HG02610 (cell line): Measurements from ENCODE around the gene CX3CL1.
"Not testable (repeated sequence)": the region's sequence is repeated elsewhere in the genome, so short reads cannot be mapped to it uniquely, and the experiment has no call there.

Experiments used
- ATAC-seq: cut with Tn5 transposase; IDR thresholded peaks from one replicate; pipeline ENCODE4 v1.9.1; 2021; ENCODE audit warnings: mild to moderate bottlenecking, moderate library complexity; ENCODE audit not compliant: unreplicated experiment

Gene CX3CL1

DNA sequence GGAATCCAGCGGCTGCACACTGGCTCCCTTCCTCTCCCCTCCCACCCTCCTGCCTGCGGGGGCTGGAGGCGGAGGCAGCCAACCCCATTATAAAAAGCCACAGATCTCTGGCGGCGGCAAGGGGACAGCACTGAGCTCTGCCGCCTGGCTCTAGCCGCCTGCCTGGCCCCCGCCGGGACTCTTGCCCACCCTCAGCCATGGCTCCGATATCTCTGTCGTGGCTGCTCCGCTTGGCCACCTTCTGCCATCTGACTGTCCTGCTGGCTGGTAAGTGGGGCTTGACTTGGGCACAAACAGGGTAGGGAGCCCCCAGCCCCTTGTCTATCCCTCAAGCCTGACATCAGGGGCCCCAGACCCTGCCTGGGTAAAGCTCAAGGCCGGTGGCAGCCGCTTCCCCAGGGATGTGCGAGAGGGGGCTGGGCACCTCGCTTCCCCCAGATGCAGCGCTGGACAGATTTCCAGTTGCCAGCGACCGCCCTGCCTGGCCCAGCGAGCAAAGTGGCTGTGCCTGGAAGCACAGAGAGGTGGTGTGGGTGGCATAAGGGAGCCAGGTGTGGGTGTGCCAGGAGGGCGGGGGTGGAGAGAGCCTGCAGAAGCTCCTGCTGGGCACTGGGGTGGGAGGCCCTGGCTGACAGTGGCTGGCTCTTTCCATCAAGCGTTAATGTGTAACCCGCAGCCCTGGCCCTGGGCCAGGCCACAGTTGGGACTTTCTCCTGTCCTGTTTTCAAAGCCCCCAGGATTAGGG lies at the start of gene CX3CL1:
CX3CL1 (plus strand) TSS at position 119 of the 745 bp plus-strand sequence; CDS start at position 198, 79 bp downstream.
- no peak for ATAC-seq

DNA sequence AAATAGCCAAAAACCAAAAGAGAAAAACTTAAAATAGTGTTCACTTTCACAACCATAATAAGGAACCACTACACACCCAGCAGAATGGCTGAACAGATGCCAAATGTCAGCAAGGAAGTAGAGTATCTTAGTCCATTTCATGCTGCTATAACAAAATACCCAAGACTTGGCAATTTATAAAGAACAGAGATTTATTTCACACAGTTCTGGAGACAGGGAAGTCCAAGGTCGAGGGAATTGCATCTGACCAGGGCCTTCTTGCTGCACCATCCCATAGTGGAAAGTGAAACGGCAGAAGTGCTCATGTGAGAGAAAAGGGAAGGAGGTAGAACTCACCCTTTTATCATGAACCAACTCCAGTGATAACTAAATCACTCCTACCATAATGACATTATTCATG lies 47.5 kb upstream of the CX3CL1 start:
- ATAC-seq = no peak

- no peak for ATAC-seq
Observed at GRCh38 chr16:57325458-57325857, 46.8 kb upstream of the CX3CL1 start.

GRCh38 chr16:57329718-57330327 lies 42.5 kb upstream of the CX3CL1 start:
- no peak for ATAC-seq

- no peak for ATAC-seq
Observed at GRCh38 chr16:57331355-57331754, 40.9 kb upstream of the CX3CL1 start.

DNA sequence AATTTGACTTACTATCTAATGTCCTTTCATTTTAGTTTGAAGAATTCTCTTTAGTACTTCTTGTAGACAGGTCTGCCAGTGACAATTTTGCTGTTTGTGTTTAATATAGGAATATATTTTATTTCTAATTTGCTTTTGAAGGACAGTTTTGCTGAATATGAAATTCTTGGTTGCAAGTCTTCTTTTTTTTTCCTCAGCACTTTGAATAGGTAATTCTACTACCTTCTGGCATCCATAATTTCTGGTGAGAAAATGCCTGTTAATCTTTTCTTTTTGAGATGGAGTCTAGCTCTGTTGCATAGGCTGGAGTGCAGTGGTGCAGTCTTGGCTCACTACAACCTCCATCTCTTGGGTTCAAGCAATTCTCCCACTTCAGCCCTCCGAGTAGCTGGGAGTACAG lies 38.9 kb upstream of the CX3CL1 start:
- ATAC-seq = no peak

DNA sequence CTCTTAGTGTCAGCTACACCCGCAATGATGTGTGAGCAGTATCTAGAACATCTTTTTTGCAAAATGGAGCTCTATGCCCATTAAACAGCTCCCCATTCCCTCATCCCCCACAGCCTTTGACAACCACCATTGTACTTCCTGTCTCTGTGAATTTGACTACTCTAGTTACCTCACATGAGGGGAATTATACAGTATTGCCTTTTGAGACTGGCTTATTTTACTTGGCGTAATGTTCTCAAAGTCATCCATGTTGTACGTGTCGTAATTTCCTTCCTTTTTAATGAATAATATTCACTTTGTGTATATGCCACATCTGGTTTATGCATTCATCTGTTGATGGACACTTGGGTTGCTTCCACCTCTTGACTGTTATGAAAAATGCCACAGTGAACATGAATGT lies 36.9 kb upstream of the CX3CL1 start:
- ATAC-seq = no peak

GRCh38 chr16:57341062-57341440 lies 31.2 kb upstream of the CX3CL1 start:
- ATAC-seq = no peak

DNA sequence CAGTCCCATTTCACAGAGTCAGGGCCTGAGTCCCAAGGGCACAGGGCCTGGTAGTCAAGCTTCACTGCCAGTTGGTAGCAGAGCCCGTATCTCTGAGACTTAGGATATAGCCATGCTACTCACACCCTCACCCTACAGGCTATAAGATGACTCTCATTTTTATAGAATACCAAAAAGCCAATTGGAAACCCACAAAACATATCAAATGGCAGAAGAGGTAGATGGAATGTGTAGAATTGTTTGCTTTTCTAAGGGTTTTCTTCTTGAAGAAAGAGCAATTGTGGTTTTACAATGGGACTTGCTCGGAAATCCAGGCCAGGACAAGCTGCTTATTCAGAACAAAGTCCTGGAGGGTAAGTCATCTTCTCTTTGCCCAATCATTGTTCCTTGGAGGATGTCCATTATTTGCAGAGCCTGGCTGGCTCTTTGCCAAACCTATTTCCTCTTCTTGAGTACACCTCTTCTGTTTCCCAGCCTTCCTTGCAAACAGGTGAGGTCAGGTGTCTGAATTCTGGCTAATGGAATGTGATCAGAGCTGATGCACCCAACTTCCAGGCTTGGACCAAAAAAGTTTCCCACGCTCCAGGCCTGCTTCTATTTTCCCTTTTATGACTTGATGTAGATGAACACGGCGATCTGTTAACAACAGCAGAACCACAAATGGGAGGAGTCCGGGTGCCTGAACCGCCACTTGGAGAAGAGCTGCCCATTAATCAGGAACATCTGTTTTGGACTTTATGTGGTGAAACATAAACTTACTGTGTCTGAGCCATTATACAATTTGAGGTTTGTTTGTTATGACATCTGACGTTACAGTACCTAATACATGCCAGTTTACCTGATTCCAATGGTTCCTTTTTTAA lies 30.6 kb upstream of the CX3CL1 start:
- no peak for ATAC-seq

GRCh38 chr16:57342606-57343005 lies 29.7 kb upstream of the CX3CL1 start:
- ATAC-seq = not testable (repeated sequence)

DNA sequence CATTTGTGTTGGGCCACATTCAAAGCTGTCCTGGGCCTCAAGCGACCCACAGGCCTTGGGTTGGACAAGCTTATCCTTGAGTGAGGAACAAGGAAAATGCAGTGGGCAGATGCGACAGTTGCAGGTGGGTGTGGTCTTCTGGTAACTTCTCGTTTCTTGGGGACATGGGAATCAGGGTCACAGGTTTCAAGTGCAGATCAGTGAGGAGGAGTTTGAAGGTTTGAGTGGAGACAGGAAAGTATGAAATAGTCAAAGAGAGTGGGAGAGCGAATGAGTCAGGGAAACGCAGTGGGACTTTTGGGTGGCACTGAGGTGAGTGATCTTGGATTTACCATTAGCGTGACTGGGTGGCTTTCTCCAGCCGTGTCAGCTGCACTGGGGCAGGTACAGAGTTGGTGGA lies 29.1 kb upstream of the CX3CL1 start:
- ATAC-seq = no peak

- ATAC-seq = not testable (repeated sequence)
Observed at GRCh38 chr16:57344094-57344493, 28.2 kb upstream of the CX3CL1 start.

DNA sequence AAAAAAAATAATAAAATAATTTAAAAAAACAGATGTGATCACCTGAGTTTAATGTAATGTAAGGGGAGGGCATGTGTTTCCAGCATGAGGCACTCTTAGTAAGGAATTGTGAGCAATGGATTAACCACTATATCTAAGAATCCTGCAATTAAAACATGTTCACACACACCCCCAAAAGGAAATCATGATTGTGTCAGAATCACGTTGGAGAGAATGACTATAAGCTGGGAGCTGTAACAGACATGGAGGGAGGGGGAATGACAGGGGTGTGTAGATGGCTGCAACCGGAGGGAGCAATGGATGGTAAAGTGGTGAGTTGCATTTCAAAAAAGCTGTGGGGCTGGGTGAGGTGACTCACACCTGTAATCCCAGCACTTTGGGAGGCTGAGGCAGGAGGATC lies 27.3 kb upstream of the CX3CL1 start:
- no peak for ATAC-seq

DNA sequence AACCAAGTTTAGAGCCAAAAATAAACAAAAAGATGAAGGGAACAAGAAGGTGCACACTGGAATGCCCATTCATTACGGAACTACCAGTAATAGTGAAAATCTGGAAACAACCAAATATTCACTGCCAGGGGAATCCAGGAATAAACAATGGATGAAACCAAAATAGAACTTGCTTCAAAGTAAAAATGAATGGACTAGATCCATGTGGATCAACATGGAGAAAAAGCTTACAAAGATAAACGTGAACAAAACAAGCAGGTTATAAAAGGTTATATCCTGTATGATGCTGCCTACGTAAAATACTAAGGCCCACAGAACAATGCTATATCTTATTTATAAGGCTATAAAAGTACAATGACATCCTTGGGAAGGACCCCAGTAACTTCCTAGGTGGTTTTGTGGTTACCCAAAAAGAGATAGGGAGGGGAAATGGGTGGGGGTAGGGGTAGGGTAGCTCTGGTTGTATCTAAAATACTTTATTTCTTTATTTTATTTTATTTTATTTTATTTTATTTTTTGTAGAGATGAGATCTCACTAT lies 26.6 kb upstream of the CX3CL1 start:
- no peak for ATAC-seq

DNA sequence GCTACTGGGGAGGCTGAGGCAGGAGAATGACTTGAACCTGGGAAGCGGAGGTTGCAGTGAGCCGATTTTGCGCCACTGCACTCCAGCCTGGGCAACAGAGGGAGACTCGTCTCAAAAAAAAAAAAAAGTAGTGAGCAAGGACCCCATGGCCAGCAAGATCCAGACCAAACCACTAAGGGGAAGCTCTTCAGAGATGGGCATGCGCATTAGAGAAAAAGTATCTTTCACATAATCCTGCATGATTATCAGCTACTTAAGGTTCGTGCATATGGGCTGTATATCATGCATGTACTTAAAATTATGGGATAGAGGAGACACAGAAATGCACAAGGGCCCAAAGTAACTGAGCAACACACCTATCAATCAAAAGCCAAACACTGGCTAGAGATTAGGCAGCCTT lies 24.4 kb upstream of the CX3CL1 start:
- no peak for ATAC-seq

- ATAC-seq = no peak
Observed at GRCh38 chr16:57348327-57348726, 24.0 kb upstream of the CX3CL1 start.

DNA sequence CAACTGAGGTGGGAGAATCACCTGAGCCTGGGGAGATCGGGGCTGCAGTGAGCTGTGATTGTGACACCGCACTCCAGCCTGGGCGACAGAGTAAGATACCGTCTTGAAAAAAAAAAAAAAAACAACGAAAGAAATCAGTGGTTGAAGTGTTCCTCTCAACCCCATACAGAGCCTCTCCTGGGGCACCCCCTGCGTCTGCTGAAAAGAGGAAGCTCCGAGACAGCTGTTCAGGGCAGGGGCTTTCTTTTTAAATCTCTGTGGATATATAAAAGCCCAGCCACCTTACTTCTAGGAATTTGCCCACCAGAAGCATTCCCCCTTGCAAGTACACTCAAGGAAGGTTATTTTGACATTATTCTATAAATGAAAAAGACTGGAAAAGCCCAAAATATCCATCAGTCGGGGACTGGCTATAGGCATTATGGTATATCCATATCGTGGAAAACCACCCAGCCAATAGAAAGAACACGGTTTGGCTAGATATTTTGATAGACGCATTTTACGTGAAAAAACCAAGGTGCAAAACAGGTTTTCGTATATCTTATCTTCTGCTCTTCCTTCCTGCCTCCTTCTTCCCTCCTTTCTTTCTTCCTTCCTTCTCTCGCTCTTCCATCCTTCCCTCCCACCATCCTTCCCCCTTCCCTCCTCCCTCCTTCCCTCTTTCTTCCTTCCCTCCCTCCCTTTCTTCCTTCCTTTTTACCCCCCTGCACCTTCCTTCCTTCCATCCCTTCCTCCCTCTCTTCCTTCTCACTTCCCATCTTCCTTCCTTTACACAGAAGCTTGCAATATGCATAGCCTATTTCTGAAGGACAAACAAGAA lies 22.9 kb upstream of the CX3CL1 start:
- peak; percentile 88 for ATAC-seq

- peak; percentile 27 for ATAC-seq
Observed at GRCh38 chr16:57352636-57353047, 19.6 kb upstream of the CX3CL1 start.

- no peak for ATAC-seq
Observed at GRCh38 chr16:57354311-57354710, 18.0 kb upstream of the CX3CL1 start.

GRCh38 chr16:57355898-57356414 lies 16.3 kb upstream of the CX3CL1 start:
- no peak for ATAC-seq
